K562 (cell line): Measurements from ENCODE around the gene PARD3. TPM values are rescaled to one million over a fixed set of nuclear protein-coding genes. Genes with fewer than 3 reads are reported as not detected.

ENCODE experiments used
- ATAC-seq: fragments of 200-7000 bp; cut with Tn5 transposase; 3 replicates; pipeline ENCODE4 v1.9.1; 2020; ENCODE audit warnings: moderate library complexity
- BruUV-seq: library from RNA; stranded (reverse); fragments of 400-500 nt; replicated peaks from 2 replicates; lab custom pipeline; 2021; lab: Mats Ljungman, UMichigan
- CTCF ChIA-PET: fragments of 300-600 bp; formaldehyde crosslinking; extraction: SDS; loops from one replicate; lab custom pipeline; 2021; ENCODE audit warnings: low intra/inter-chr PET ratio; lab: Yijun Ruan, JAX
- POLR2A ChIA-PET: fragments of 300-600, 350-650 bp; sonication (Branson Sonifier 250); formaldehyde crosslinking; extraction: SDS; loops from one replicate; lab custom pipeline; 2021; ENCODE audit warnings: antibody characterized with exemption, inconsistent platforms; lab: Yijun Ruan, JAX
- DNase-seq, 4 experiments: peaks; one replicate each; pipeline versions ENCODE4 v3.0.0 to v3.0.0-alpha.2; 2011 to 2018; ENCODE audit warnings: low spot score in 3 of 4, mixed read lengths in 3 of 4; ENCODE audit errors: extremely low read depth in 1 of 4
- FAIRE-seq: peaks from 2 replicates; lab custom pipeline; 2011; peaks lifted over from hg19 to GRCh38; lab: Jason Lieb, UNC
- H2AFZ ChIP-seq: 2 replicates; pipeline ENCODE4 v1.6.0; 2011; ENCODE audit warnings: low read depth, low read length, control low read depth, inconsistent platforms
- H3K27ac ChIP-seq: fragments of 200-600 bp; 3 replicates; pipeline ENCODE4 v1.8.0; 2011; ENCODE audit warnings: low read depth, mild to moderate bottlenecking, control low read depth, inconsistent platforms, low read length, moderate library complexity, mixed read lengths; ENCODE audit errors: extremely low read depth
- H3K27me3 ChIP-seq, 2 experiments: fragments of 300-600 bp in 1 of 2; 2 replicates in 1 of 2; 3 replicates in 1 of 2; pipeline versions ENCODE4 v1.6.0 to v1.8.0; 2011; ENCODE audit warnings: inconsistent platforms in 2 of 2, low read length in 2 of 2, mild to moderate bottlenecking in 1 of 2, mixed read lengths in 1 of 2, moderate library complexity in 1 of 2; ENCODE audit not compliant: control insufficient read depth in 2 of 2, insufficient read depth in 2 of 2
- H3K36me3 ChIP-seq: fragments of 300-600 bp; 3 replicates; pipeline ENCODE4 v1.8.0; 2011; ENCODE audit warnings: mild to moderate bottlenecking, low read length, inconsistent platforms; ENCODE audit not compliant: control insufficient read depth, insufficient read depth
- H3K4me1 ChIP-seq, 2 experiments: fragments of 200-600 bp in 1 of 2; replicated peaks in 1 of 2; 2 replicates in 1 of 2; 3 replicates in 1 of 2; pipeline versions ENCODE4 v1.5.1 to v1.8.0; 2011; ENCODE audit warnings: inconsistent platforms in 2 of 2, low read length in 2 of 2, mild to moderate bottlenecking in 1 of 2, mixed read lengths in 1 of 2, moderate library complexity in 1 of 2; ENCODE audit not compliant: control insufficient read depth in 2 of 2, insufficient read depth in 2 of 2
- H3K4me2 ChIP-seq: 2 replicates; pipeline ENCODE4 v1.6.1; 2011; ENCODE audit warnings: low read length, control low read depth, inconsistent platforms, mixed read lengths; ENCODE audit not compliant: insufficient read depth
- H3K4me3 ChIP-seq: fragments of 200-600 bp; sonication (generic), shearing (Covaris generic); 2 replicates; pipeline ENCODE4 v1.5.1; 2016; ENCODE audit warnings: control low read depth, inconsistent platforms
- H3K79me2 ChIP-seq: fragments of 200-600 bp; 3 replicates; pipeline ENCODE4 v1.8.0; 2011; ENCODE audit warnings: low read length, inconsistent platforms; ENCODE audit not compliant: control insufficient read depth, insufficient read depth
- H3K9ac ChIP-seq, 2 experiments: 2 replicates each; pipeline versions ENCODE4 v1.6.0 to v1.6.1; 2011; ENCODE audit warnings: low read depth in 2 of 2, low read length in 2 of 2, control low read depth in 1 of 2, inconsistent platforms in 1 of 2, mild to moderate bottlenecking in 1 of 2, mixed read lengths in 1 of 2; ENCODE audit not compliant: insufficient read depth in 1 of 2
- H3K9me1 ChIP-seq: one replicate; pipeline ENCODE4 v1.6.0; 2011; ENCODE audit warnings: inconsistent platforms, mild to moderate bottlenecking, low read length, moderate library complexity; ENCODE audit not compliant: control insufficient read depth, insufficient read depth
- H3K9me3 ChIP-seq: replicated peaks from 2 replicates; pipeline ENCODE4 v1.5.1; 2011; ENCODE audit warnings: low read depth, low read length, inconsistent platforms; ENCODE audit not compliant: control insufficient read depth, insufficient read depth
- H4K20me1 ChIP-seq: replicated peaks from 2 replicates; pipeline ENCODE4 v1.6.1; 2011; ENCODE audit warnings: low read length, inconsistent platforms, mixed read lengths; ENCODE audit not compliant: control insufficient read depth, insufficient read depth
- ATF3 ChIP-seq, 2 experiments: fragments of 450-650 bp in 1 of 2; sonication (generic) in 1 of 2; formaldehyde crosslinking in 1 of 2; IDR thresholded peaks in 1 of 2; conservative IDR thresholded peaks in 1 of 2; 2 replicates each; pipeline versions ENCODE4 v1.6.1 to v1.8.1; 2016 to 2023; ENCODE audit warnings: mild to moderate bottlenecking in 2 of 2, moderate library complexity in 2 of 2, inconsistent platforms in 1 of 2, missing genetic modification reagents in 1 of 2
- CCAR2 ChIP-seq: fragments of 200-400 bp; formaldehyde crosslinking; IDR thresholded peaks from 2 replicates; pipeline ENCODE4 v1.6.1; 2017; ENCODE audit warnings: mild to moderate bottlenecking, low read depth, low read length
- HDAC6 ChIP-seq: IDR thresholded peaks from 2 replicates; pipeline ENCODE4 v1.6.1; 2012; ENCODE audit warnings: low read depth, mild to moderate bottlenecking, control low read depth, inconsistent platforms, low read length, moderate library complexity
- HOXB6 ChIP-seq: fragments of 250-450 bp; sonication (Bioruptor Pico); IDR thresholded peaks from 2 replicates; pipeline ENCODE4 v1.5.1; 2022; ENCODE audit warnings: mild to moderate bottlenecking, borderline replicate concordance
- HSF4 ChIP-seq: fragments of 250-450 bp; sonication (Bioruptor Pico); IDR thresholded peaks from 2 replicates; pipeline ENCODE4 v2.1.2; 2022; ENCODE audit warnings: mild to moderate bottlenecking, moderate library complexity, borderline replicate concordance
- NBN ChIP-seq: fragments of 450-650 bp; IDR thresholded peaks from 2 replicates; pipeline ENCODE4 v1.6.1; 2016; ENCODE audit warnings: low read depth, mild to moderate bottlenecking
- NR2F6 ChIP-seq: fragments of 450-650 bp; formaldehyde crosslinking; IDR thresholded peaks from 2 replicates; pipeline ENCODE4 v1.4.0; 2020; ENCODE audit warnings: mild to moderate bottlenecking
- U2AF1 ChIP-seq: fragments of 200-400 bp; formaldehyde crosslinking; optimal IDR thresholded peaks from 2 replicates; pipeline ENCODE3; 2017; ENCODE audit warnings: mild to moderate bottlenecking, low read depth, low read length, moderate library complexity
- UBTF ChIP-seq, 2 experiments: IDR thresholded peaks; 2 replicates each; pipeline ENCODE4 v1.6.1; 2012; ENCODE audit warnings: improper control_type of control experiment in 2 of 2, low read depth in 2 of 2, low read length in 2 of 2, borderline replicate concordance in 1 of 2
- ZNF282 ChIP-seq: sonication (generic); formaldehyde crosslinking; IDR thresholded peaks from 2 replicates; pipeline ENCODE4 v1.8.1; 2023; ENCODE audit warnings: missing genetic modification reagents
- WGBS: fragments of 100-300 bp; shearing (Covaris generic); methylation state at CpG from one replicate; pipeline ENCODE4 v1.1.6; 2016; ENCODE audit warnings: low coverage, mixed read lengths; ENCODE audit not compliant: insufficient coverage; ENCODE audit errors: missing lambda C conversion rate; 5-methylcytosine and 5-hydroxymethylcytosine counted together
- in situ Hi-C: fragments of 300-500 bp; cut with MboI; formaldehyde crosslinking; loops from 4 replicates; pipeline ENCODE4 v1.15.0; 2018; ENCODE audit warnings: inconsistent platforms, mixed read lengths
- intact Hi-C: fragments of 100-400 bp; cut with micrococcal nuclease; formaldehyde crosslinking; loops from 2 replicates; pipeline ENCODE4 v1.14.2; 2022
- polyA plus RNA-seq, 8 experiments: library from polyadenylated mRNA; depleted of rRNA in 4 of 8; stranded (reverse) in 5 of 8; unstranded in 3 of 8; fragments of >200 nt; fragmentation: Nextera tagmentation in 2 of 8; fragmentation: Illumina TruSeq in 1 of 8; extraction: Ambion mirVana in 2 of 8; extraction: Trizol in 1 of 8; gene quantifications; 2 replicates each; pipeline versions ENCODE4 v1.2.1 to v1.2.3, GENCODE V29; 2011 to 2014; ENCODE audit warnings: inconsistent platforms in 1 of 8, missing spikeins in 1 of 8
- total RNA-seq, 7 experiments: library from RNA; depleted of rRNA in 6 of 7; stranded (reverse); fragments of >200 nt in 6 of 7; fragmentation: Illumina TruSeq in 2 of 7; extraction: Trizol in 2 of 7; gene quantifications; 2 replicates each; pipeline versions ENCODE4 v1.2.1 to v1.2.3, GENCODE V29; 2011 to 2021; ENCODE audit warnings: low replicate concordance in 1 of 7
- TF ChIP-seq, protein P1 (sequence below), 2 experiments: fragments of 450-650 bp; IDR thresholded peaks; 2 replicates each; pipeline ENCODE4 v1.6.1; 2018; ENCODE audit warnings: mild to moderate bottlenecking in 2 of 2, low read depth in 1 of 2; ENCODE audit not compliant: partially characterized antibody in 2 of 2
- TF ChIP-seq, protein P2 (sequence below): fragments of 250-450 bp; sonication (Bioruptor Pico); IDR thresholded peaks from 2 replicates; pipeline ENCODE4 v1.5.0; 2021

Gene PARD3
- total and polyA plus RNA-seq, 9 of the 15 experiments (the other 6 are each of a cell fraction or from before 2014, with no cell fraction given), result 2.7 to 11.7 (median 7.7) TPM

DNA sequence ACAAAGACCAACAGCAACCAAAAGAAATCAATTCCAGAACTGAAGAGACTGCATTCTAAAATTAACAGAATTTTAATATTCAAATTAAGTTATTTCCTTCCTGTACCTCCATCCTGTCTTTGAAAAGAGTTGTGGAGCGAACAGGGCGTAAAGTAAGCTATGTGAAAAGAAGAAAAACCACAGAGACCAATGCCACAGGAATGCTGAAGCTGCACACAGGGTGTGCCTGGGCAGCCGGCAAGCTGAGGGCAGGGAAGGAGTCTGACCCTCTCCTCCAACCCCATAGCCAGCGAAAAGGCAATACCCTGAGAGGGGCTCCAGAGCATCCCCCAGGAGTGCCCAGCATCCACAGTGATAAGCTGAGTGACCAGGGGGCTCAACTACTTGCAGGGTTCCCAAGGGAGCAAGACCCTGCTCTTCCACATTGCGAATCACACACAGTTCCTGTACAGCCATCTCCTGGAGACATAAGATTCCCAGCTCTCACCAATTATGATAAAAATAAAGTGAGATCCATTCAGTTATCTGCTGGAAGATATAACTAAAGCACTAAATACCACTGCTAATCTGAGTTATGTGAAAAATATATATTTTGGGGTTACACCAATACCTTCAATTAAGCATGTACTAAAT, 93.8 kb downstream of the PARD3 start:
- Histone ChIP-seq H3K36me3 (no peaks in the 10 kb centered on the region), H3K27me3 (no peaks in the 10 kb centered on the region), H3K27ac (no peak overlapping the region), H3K9me1 (peaks cover 2% of the 10 kb centered on the region), H4K20me1 (peaks cover 2% of the 10 kb centered on the region; the same call in 1 of the 2 replicates), H3K4me2 (no peak overlapping the region), H3K9ac (no peak overlapping the region), H3K4me3 (no peak overlapping the region), H2AFZ (no peak overlapping the region), H3K4me1 (peaks cover 0 to 5% of the 10 kb centered on the region in 2 experiments; a peak in 3 of 5 replicates), H3K9me3 (no peaks in the 10 kb centered on the region), H3K79me2 (no peaks in the 10 kb centered on the region)
- BruUV-seq, result no TSS peak
- ATAC-seq (no peak), FAIRE-seq (no peak), DNase-seq (no peak)
- CTCF ChIA-PET, result no interaction called here
- WGBS, result 39% methylated on average over 5 of the region's 5 CpGs
- in situ Hi-C loops, result no loop called here
- POLR2A ChIA-PET, result interaction anchor here (1.1 kb wide), 1 partner anchor 10 kb away, joined by 4 read pairs; no protein-coding TSS in a partner anchor
- intact Hi-C loops, result no loop called here
- no peak for TF ChIP-seq ZNF282 (CRISPR knock-in tag)
- no peak for TF ChIP-seq HSF4
- no peak for TF ChIP-seq CCAR2
- TF ChIP-seq, protein P1, sequence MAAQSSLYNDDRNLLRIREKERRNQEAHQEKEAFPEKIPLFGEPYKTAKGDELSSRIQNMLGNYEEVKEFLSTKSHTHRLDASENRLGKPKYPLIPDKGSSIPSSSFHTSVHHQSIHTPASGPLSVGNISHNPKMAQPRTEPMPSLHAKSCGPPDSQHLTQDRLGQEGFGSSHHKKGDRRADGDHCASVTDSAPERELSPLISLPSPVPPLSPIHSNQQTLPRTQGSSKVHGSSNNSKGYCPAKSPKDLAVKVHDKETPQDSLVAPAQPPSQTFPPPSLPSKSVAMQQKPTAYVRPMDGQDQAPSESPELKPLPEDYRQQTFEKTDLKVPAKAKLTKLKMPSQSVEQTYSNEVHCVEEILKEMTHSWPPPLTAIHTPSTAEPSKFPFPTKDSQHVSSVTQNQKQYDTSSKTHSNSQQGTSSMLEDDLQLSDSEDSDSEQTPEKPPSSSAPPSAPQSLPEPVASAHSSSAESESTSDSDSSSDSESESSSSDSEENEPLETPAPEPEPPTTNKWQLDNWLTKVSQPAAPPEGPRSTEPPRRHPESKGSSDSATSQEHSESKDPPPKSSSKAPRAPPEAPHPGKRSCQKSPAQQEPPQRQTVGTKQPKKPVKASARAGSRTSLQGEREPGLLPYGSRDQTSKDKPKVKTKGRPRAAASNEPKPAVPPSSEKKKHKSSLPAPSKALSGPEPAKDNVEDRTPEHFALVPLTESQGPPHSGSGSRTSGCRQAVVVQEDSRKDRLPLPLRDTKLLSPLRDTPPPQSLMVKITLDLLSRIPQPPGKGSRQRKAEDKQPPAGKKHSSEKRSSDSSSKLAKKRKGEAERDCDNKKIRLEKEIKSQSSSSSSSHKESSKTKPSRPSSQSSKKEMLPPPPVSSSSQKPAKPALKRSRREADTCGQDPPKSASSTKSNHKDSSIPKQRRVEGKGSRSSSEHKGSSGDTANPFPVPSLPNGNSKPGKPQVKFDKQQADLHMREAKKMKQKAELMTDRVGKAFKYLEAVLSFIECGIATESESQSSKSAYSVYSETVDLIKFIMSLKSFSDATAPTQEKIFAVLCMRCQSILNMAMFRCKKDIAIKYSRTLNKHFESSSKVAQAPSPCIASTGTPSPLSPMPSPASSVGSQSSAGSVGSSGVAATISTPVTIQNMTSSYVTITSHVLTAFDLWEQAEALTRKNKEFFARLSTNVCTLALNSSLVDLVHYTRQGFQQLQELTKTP (IDR thresholded peaks at IDR 0.05; ENCODE audit: low read depth in 1 of 2, partially characterized antibody in 2 of 2), result no peak
- no peak for TF ChIP-seq NBN
- no peak for TF ChIP-seq HDAC6
- TF ChIP-seq, protein P2, sequence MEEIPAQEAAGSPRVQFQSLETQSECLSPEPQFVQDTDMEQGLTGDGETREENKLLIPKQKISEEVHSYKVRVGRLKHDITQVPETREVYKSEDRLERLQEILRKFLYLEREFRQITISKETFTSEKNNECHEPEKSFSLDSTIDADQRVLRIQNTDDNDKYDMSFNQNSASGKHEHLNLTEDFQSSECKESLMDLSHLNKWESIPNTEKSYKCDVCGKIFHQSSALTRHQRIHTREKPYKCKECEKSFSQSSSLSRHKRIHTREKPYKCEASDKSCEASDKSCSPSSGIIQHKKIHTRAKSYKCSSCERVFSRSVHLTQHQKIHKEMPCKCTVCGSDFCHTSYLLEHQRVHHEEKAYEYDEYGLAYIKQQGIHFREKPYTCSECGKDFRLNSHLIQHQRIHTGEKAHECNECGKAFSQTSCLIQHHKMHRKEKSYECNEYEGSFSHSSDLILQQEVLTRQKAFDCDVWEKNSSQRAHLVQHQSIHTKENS, result no peak
- TF ChIP-seq U2AF1, result no peak
- TF ChIP-seq HOXB6, result no peak
- TF ChIP-seq ATF3 (IDR thresholded peaks at IDR 0.05), result no peak
- no peak for TF ChIP-seq ATF3 (CRISPR knock-in tag; conservative IDR thresholded peaks at IDR 0.05)
- TF ChIP-seq NR2F6 (CRISPR knock-in tag), result no peak
- TF ChIP-seq UBTF (IDR thresholded peaks at IDR 0.05; ENCODE audit: borderline replicate concordance in 1 of 2, low read depth in 2 of 2, low read length in 2 of 2), result no peak
